ENCODE measurements around the gene TUBG2. TPM values are rescaled to one million over a fixed set of nuclear protein-coding genes. Genes with fewer than 3 reads are reported as not detected.
"Not testable (repeated sequence)": the region's sequence is repeated elsewhere in the genome, so short reads cannot be mapped to it uniquely, and the experiment has no call there.

The TUBG2 gene
- total RNA-seq, 1 donor from 2014 or later: 7.3 TPM

GRCh38 chr17:42655528-42655927 is 3.6 kb upstream of the TUBG2 start:
- no peak for ATAC-seq

GRCh38 chr17:42657824-42658588 is 1.1 kb upstream of the TUBG2 start:
- no peak for ATAC-seq

- ATAC-seq: peak; percentile 14
These were observed 819 bp downstream of the TUBG2 start for GRCh38 chr17:42659932-42660274.

- ATAC-seq: peak; percentile 22
These were observed 1.7 kb downstream of the TUBG2 start for GRCh38 chr17:42660692-42661345.

GRCh38 chr17:42665581-42666001 is 6.5 kb downstream of the TUBG2 start:
- ATAC-seq: peak; percentile 2

- not testable (repeated sequence) for ATAC-seq
These were observed 7.0 kb downstream of the TUBG2 start for GRCh38 chr17:42666126-42666525.

- peak; percentile 78 for ATAC-seq
These were observed 8.2 kb downstream of the TUBG2 start for GRCh38 chr17:42667088-42667951.

GRCh38 chr17:42669705-42669976 is 10.6 kb downstream of the TUBG2 start:
- ATAC-seq: no peak

GRCh38 chr17:42669977-42670788 is 11.1 kb downstream of the TUBG2 start:
- ATAC-seq: no peak

- ATAC-seq: no peak
These were observed 11.9 kb downstream of the TUBG2 start for GRCh38 chr17:42670789-42671657.

- ATAC-seq: no peak
These were observed 13.0 kb downstream of the TUBG2 start for GRCh38 chr17:42672038-42672437.

- ATAC-seq: no peak
These were observed 14.3 kb downstream of the TUBG2 start for GRCh38 chr17:42673266-42673884.

- ATAC-seq: no peak
These were observed 15.0 kb downstream of the TUBG2 start for GRCh38 chr17:42673885-42674754.

GRCh38 chr17:42674755-42675347 is 15.8 kb downstream of the TUBG2 start:
- ATAC-seq: no peak

GRCh38 chr17:42675348-42675964 is 16.4 kb downstream of the TUBG2 start:
- no peak for ATAC-seq

- ATAC-seq: peak; percentile 38
These were observed 16.9 kb downstream of the TUBG2 start for GRCh38 chr17:42675965-42676423.

- ATAC-seq: peak; percentile 0
These were observed 17.4 kb downstream of the TUBG2 start, which contains the start of gene PLEKHH3 for GRCh38 chr17:42676424-42677011. Gene PLEKHH3 (minus strand): TSS chr17:42676994. CDS start chr17:42676563, 431 bp downstream.
